Fibroblast of skin of left quadriceps (primary cell): ENCODE measurements around the gene RGS14.
"Not testable (repeated sequence)": the region's sequence is repeated elsewhere in the genome, so short reads cannot be mapped to it uniquely, and the experiment has no call there.

ENCODE experiments used
- DNase-seq, 2 experiments: peaks; one replicate each; pipeline ENCODE4 v3.0.0-alpha.2; 2013; ENCODE audit warnings: low read depth in 2 of 2

RGS14 gene

GRCh38 chr5:177349762-177350161 is 8.0 kb upstream of the RGS14 start:
- DNase-seq, result no peak

- DNase-seq, result no peak
Measured at GRCh38 chr5:177350776-177351391, 6.8 kb upstream of the RGS14 start.

- peak; percentile 95 for DNase-seq
Measured at GRCh38 chr5:177351392-177352329, 6.1 kb upstream of the RGS14 start, which contains the start of gene LMAN2. TSS of gene LMAN2 (minus strand) at chr5:177351668. CDS start at chr5:177351647, 21 bp downstream.

- DNase-seq, result no peak
Measured at GRCh38 chr5:177353093-177353492, 4.6 kb upstream of the RGS14 start.

GRCh38 chr5:177354256-177354655 is 3.5 kb upstream of the RGS14 start:
- DNase-seq, result no peak

- DNase-seq, result no peak
Measured at GRCh38 chr5:177354711-177355110, 3.0 kb upstream of the RGS14 start.

GRCh38 chr5:177355162-177355867 is 2.4 kb upstream of the RGS14 start:
- no peak for DNase-seq

GRCh38 chr5:177355868-177356168 is 1.9 kb upstream of the RGS14 start:
- no peak for DNase-seq

GRCh38 chr5:177356746-177357145 is 978 bp upstream of the RGS14 start:
- DNase-seq, result no peak

- no peak for DNase-seq
Measured at GRCh38 chr5:177357146-177357458, 622 bp upstream of the RGS14 start.

- no peak for DNase-seq
Measured at GRCh38 chr5:177358370-177358819, 671 bp downstream of the RGS14 start.

GRCh38 chr5:177359451-177359851 is 1.7 kb downstream of the RGS14 start:
- DNase-seq, result no peak

- no peak for DNase-seq
Measured at GRCh38 chr5:177359860-177360259, 2.1 kb downstream of the RGS14 start.

GRCh38 chr5:177360740-177361139 is 3.0 kb downstream of the RGS14 start:
- DNase-seq, result not testable (repeated sequence)

- DNase-seq, result no peak
Measured at GRCh38 chr5:177361418-177362291, 3.9 kb downstream of the RGS14 start.

GRCh38 chr5:177362292-177362609 is 4.5 kb downstream of the RGS14 start:
- no peak for DNase-seq

GRCh38 chr5:177362610-177363507 is 5.1 kb downstream of the RGS14 start:
- DNase-seq, result no peak

- DNase-seq, result no peak
Measured at GRCh38 chr5:177363565-177363964, 5.8 kb downstream of the RGS14 start.

- DNase-seq, result no peak
Measured at GRCh38 chr5:177364159-177364962, 6.6 kb downstream of the RGS14 start.
